Right lung (tissue), 5 donors: ENCODE results near the gene CA10. TPM values are rescaled to one million over a fixed set of nuclear protein-coding genes. Genes with fewer than 3 reads are reported as not detected.

Experiments used
- DNase-seq, 2 donors: peaks; one replicate each; pipeline ENCODE4 v3.0.0-alpha.2; 2013
- polyA plus RNA-seq, 5 donors: library from polyadenylated mRNA; unstranded; fragments of 120-200 nt; gene quantifications; one replicate each; pipeline versions ENCODE4 v1.2.1 to v1.2.3, GENCODE V29; 2013; ENCODE audit warnings: inconsistent platforms in 1 of 5, low replicate concordance in 1 of 5; ENCODE audit not compliant: insufficient read length in 5 of 5, insufficient read depth in 1 of 5

The CA10 gene
- polyA plus RNA-seq, 5 donors: 0.04 to 0.19 (median 0.17) TPM; not detected in 2

DNA sequence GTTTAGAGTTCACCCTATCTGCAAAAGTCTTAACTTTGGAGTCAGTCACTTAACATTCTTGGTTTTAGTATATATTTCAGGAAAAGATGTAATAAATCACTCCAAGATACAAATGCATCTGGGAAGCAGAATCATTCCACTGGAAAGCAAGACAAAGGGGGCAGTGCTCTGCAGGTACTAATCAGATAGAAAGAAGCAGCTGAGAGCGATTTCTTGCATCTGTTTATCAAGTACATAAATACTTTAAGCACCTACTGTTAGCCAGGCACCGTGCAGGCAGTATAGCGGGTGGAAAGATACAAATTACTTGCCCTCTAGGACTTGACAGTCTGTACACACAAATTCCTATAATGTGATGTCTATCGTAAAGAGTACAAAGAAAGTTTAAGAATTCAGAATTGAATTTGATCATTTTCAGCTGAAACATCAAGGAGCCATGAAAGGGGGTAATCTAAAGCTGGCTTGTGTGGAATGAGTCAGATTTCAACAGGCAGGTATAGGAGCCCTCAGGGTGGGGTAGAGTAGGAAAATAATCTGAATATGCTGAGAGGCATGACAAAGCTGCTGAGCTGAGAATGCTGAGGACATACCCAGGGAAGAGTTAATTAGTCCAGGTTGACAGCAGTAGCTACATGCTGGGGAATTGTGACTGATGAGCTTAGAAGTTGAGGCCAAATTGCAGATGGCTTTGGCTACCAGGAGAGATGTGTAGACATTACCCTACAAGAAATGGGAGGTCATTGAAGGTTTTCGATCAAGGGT lies 110.2 kb downstream of the CA10 start:
- DNase-seq: no peak

DNA sequence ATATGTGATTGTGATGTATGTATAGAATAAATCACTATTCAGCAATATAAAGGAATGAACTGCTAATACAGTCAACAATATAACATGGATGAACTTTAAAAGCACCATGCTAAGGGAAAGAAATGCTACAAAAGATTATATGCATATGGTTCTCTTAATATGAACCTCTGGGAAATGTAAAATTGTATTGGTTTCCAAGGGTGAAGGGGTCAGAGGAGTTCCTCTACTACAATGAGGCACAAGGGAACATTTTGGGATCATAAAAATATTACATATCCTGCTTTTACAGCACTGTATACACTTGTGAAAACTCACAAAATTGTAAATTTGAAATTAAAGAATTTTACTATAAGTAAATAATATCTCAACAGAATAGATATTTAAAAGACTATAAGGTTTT lies 111.4 kb downstream of the CA10 start:
- no peak for DNase-seq

DNA sequence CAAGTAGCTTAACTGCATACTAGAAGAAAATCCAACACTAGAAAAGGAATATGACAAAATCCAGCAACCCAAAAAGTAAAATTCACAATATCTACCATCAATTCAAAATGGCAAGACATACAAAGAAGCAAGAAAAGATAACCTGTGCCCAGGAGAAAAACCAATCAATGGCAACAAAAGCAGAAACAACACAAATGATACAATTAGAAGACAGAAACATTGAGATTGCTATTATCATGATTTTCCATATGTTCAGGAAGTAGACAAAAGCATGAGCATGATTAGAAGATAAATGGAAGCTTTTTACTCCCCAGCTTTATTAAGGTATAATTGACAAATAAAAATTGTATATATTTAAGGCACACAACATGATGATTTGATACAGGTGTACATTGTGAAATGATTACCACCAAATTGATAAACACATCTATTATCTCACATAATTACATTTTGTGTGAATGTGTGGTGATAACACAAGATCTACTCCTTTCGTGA lies 117.3 kb downstream of the CA10 start:
- no peak for DNase-seq

- no peak for DNase-seq
These were observed 122.1 kb downstream of the CA10 start for GRCh38 chr17:52036416-52036815.

GRCh38 chr17:52035336-52035915 lies 123.1 kb downstream of the CA10 start:
- no peak for DNase-seq

DNA sequence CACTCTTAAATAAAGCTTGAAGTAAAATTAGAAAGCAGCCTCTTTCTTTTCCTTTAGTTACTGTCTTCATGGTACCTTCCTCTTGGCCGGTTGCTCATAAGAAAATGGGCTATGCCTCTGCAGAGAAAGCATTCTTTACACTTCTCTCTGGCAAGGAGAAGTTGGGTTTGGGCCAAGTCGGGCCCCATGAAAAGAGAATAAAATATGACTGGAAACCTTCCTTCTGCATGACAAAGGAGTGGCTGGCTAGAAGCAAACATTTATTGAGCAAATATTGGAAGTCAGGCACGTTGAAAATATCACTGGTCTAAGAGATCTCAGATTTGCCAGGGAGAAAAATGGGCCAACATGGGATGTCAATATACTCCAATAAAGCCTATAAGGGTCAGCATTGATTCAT lies 126.1 kb downstream of the CA10 start:
- DNase-seq: no peak

GRCh38 chr17:52030052-52030451 lies 128.5 kb downstream of the CA10 start:
- no peak for DNase-seq

DNA sequence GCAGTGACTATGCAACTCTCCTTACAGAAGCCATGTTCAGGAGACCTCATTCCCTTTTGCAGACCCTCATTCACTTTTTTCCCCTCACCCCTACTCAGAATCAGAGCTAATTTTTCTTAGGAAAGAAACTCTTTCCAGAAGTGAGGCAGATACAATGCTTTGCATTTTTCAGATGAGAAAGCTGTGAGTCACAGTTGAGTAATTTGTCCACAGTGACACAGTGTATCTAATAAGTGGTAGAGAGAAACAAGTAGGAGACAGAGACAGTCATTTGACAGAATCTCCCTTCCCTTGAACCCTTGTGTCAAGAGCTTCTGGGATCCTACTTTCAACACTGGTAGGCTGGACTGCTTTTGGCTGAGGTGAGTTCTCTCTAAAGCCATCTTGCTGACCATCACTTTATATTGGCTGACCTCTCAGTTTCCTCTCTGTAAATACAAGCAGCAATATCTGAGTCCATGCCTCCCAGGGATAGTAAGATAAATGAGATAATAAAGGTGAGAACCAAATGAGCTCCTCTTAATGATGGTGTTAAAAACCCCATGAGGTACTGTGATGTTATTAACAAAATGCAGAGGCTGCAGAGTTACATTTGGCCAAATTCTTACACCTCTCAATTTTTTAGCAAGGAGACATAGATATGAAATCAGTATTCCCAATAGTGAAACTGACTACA lies 130.8 kb downstream of the CA10 start:
- no peak for DNase-seq

GRCh38 chr17:52027081-52027480 lies 131.4 kb downstream of the CA10 start:
- DNase-seq: no peak

GRCh38 chr17:52026075-52026474 lies 132.4 kb downstream of the CA10 start:
- no peak for DNase-seq

GRCh38 chr17:52025236-52025635 lies 133.3 kb downstream of the CA10 start:
- no peak for DNase-seq

GRCh38 chr17:52024300-52024870 lies 134.1 kb downstream of the CA10 start:
- DNase-seq: no peak

- no peak for DNase-seq
These were observed 147.4 kb downstream of the CA10 start for GRCh38 chr17:52011064-52011463.

- DNase-seq: no peak
These were observed 158.9 kb downstream of the CA10 start for GRCh38 chr17:51999654-52000053.

GRCh38 chr17:51997723-51998122 lies 160.8 kb downstream of the CA10 start:
- DNase-seq: no peak

DNA sequence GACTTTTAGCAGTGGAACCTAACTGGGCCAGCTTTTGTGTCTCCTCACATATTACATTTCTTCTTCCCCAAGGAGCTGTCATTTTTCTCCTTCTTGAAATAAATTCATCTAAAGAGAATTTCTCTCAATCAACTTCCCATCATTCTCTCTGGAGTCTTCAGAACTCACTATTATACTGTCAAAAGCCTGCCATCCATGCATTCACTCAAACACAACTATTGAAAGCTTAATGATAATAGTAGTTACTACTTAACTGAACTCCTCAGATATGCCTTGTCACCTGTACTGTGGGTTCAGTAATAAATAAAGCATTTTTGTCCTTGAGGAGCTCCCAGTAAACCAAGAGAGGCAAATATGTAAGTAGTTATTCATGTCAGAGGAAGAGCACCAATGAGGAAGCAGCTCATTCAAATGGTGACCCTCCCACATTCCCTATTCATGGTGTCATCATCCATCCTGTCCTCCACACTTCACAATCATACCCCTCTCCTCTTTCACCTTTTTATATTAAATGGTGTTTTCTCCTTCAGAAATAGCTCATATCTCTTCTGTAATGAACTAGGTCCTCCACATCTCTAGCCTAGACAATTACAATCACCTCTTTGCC lies 162.6 kb downstream of the CA10 start:
- no peak for DNase-seq

DNA sequence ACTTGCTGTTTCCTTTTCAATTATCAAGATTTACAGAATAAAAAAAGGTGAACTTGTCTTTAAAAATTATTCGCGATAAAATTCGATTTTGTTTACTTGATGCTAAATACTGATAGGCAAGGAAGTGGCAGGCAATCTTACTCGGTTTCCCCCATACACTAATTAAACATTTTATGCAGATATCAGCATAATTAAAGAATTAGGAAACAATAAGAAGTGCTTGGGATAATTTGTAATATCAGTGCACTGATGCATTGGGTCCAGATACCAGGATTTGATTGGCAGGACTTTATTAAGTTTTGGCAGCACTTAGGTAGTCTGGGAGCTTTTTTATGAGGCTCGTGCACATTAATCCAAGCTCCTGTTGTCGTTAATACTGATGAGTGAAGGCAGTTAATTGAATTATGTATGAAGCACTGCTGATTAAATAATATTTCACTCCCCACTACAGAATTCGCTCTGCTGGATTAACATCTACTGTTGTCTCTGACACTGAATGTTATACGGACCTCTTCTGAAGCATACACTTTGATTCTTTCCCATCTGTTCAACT lies 165.6 kb downstream of the CA10 start:
- DNase-seq: no peak

- DNase-seq: no peak
These were observed 187.4 kb downstream of the CA10 start for GRCh38 chr17:51971121-51971520.

GRCh38 chr17:51961689-51962088 lies 196.8 kb downstream of the CA10 start:
- no peak for DNase-seq

DNA sequence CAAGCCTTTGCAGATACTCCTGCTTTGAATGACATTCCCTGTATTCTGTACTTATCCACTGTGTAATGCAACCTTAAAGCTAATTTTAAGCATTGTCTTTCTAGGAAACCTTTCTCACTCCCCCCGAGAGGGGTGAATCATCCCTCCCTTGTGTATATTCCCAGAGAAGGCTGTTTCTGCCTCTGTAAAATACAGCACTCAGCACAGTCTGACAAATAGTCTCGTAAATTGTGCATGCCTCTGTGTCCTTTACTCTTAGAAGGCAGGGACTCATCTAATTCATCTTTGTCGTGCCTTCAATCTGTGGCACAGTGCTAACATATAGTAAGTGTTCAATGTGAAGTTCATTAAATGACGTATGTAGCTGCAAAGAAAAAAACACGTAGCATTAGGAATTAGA lies 200.7 kb downstream of the CA10 start:
- DNase-seq: no peak

DNA sequence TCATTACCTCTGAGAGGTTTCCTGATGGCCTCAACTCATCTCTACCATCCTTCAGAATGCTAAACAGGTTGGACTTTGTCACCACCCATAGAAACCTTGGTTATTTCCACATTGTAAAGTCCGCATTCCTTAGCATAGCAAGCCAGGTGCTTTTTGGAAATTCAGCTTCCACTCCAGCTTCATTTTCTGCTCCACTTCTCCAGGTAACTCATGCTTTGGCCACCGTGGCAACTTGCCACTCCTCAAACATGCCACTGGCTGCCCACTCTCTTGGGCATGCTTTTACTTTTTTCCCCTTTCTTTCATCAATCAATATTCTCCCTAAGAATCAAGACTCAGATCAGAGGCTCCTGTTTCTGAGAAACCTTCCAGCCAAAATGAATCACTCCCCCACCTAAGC lies 203.3 kb downstream of the CA10 start:
- DNase-seq: no peak

DNA sequence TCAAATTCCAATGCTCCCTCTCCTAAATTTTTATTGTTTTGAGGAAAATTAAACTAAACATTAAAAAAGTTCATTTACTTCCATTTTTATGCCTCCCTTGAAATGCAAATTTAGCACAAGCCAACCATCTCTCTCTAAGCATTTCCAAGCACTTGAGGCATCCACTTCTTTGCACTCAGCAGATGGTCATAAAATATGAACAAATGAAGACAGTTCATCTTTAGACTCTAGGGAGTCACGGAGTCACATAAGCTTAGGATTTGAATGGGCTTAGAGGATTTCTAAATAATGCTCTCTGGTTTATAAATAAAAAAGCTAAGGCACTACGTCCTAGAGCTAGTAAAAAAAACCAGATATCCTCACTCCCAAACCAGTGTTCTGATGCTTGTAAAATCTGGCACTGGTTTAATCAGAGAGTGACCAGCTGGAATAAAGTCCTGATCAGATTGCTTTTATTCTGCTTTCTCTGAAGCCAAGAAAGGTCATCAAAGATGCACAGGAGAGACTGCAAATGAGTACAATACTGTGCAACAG lies 204.2 kb downstream of the CA10 start:
- no peak for DNase-seq
